Transverse colon (tissue), 4 donors: ENCODE results near the gene CCDC60. TPM values are rescaled to one million over a fixed set of nuclear protein-coding genes. Genes with fewer than 3 reads are reported as not detected.

Source experiments
- DNase-seq: peaks from one replicate; pipeline ENCODE4 v3.0.0-alpha.2; 2019
- H3K27ac ChIP-seq, 4 donors: fragments of 200-600 bp; sonication (generic); 2 replicates each; pipeline ENCODE4 v1.5.1; 2016 to 2018; ENCODE audit warnings: inconsistent platforms in 4 of 4
- H3K27me3 ChIP-seq: fragments of 200-600 bp; sonication (generic); 2 replicates; pipeline ENCODE4 v1.5.1; 2017; ENCODE audit warnings: inconsistent platforms
- H3K36me3 ChIP-seq, 4 donors: fragments of 200-600 bp; sonication (generic); 2 replicates each; pipeline ENCODE4 v1.5.1; 2017 to 2019; ENCODE audit warnings: inconsistent platforms in 4 of 4
- H3K4me1 ChIP-seq, 4 donors: fragments of 200-600 bp; sonication (generic); 2 replicates each; pipeline ENCODE4 v1.5.1; 2017 to 2020; ENCODE audit warnings: inconsistent platforms in 4 of 4
- H3K4me3 ChIP-seq, 4 donors: fragments of 200-600 bp; sonication (generic); 1 replicate in 1 of 4; 2 replicates in 3 of 4; pipeline versions ENCODE4 v1.5.1 to v1.6.1; 2017 to 2019; ENCODE audit warnings: inconsistent platforms in 4 of 4
- H3K9me3 ChIP-seq, 2 donors: fragments of 200-600 bp; sonication (generic); 2 replicates each; pipeline ENCODE4 v1.5.1; 2017 to 2019; ENCODE audit warnings: inconsistent platforms in 2 of 2
- EP300 ChIP-seq: sonication (generic); formaldehyde crosslinking; IDR thresholded peaks from one replicate; pipeline ENCODE4 v1.6.1; 2017; ENCODE audit warnings: antibody characterized with exemption, low read depth
- POLR2A ChIP-seq: fragments of 450-650 bp; IDR thresholded peaks from one replicate; pipeline ENCODE4 v1.6.1; 2016; ENCODE audit warnings: antibody characterized with exemption, mild to moderate bottlenecking, moderate library complexity
- POLR2AphosphoS5 ChIP-seq, 3 donors: sonication (generic); formaldehyde crosslinking; IDR thresholded peaks; one replicate each; pipeline ENCODE4 v1.6.1; 2016; ENCODE audit warnings: antibody characterized with exemption in 3 of 3
- WGBS, 2 donors: methylation state at CpG; one replicate each; pipeline ENCODE4 v1.1.5; 2018; ENCODE audit warnings: low coverage in 1 of 2; 5-methylcytosine and 5-hydroxymethylcytosine counted together
- in situ Hi-C, 4 donors: fragments of 200-750 bp; cut with MboI; loops; one replicate each; pipeline versions ENCODE4 v1.15.0 to v1.15.1; 2017; ENCODE audit warnings: low sequenced_read_pairs in 3 of 4, low pct_ligation_motif_present in 1 of 4, low pct_unique_long_range_greater_than_20kb in 1 of 4
- intact Hi-C: fragments of 100-400 bp; cut with DNase I; formaldehyde crosslinking; loops from one replicate; pipeline ENCODE4 v1.15.1; 2023; ENCODE audit warnings: low total_unique reads
- total RNA-seq, 4 donors: library from RNA; depleted of rRNA; stranded (reverse); fragments of >200 nt; gene quantifications; one replicate each; pipeline ENCODE4 v1.1.0, GENCODE V29; 2016
- TF ChIP-seq, protein P1 (sequence below), 5 experiments: fragments of 200-600 bp in 3 of 5; fragments of 450-650 bp in 2 of 5; sonication (generic) in 3 of 5; IDR thresholded peaks; 1 replicate in 2 of 5; 2 replicates in 3 of 5; pipeline ENCODE4 v1.5.1; 2016 to 2017; ENCODE audit warnings: antibody characterized with exemption in 5 of 5, inconsistent platforms in 3 of 5, mild to moderate bottlenecking in 2 of 5, moderate library complexity in 1 of 5

Gene CCDC60
- 1 to 10 TPM in 2 of 4 donors, under 1 TPM in 1, not detected in 1; 0.68 to 2.6 (median 2.4) TPM for total RNA-seq

DNA sequence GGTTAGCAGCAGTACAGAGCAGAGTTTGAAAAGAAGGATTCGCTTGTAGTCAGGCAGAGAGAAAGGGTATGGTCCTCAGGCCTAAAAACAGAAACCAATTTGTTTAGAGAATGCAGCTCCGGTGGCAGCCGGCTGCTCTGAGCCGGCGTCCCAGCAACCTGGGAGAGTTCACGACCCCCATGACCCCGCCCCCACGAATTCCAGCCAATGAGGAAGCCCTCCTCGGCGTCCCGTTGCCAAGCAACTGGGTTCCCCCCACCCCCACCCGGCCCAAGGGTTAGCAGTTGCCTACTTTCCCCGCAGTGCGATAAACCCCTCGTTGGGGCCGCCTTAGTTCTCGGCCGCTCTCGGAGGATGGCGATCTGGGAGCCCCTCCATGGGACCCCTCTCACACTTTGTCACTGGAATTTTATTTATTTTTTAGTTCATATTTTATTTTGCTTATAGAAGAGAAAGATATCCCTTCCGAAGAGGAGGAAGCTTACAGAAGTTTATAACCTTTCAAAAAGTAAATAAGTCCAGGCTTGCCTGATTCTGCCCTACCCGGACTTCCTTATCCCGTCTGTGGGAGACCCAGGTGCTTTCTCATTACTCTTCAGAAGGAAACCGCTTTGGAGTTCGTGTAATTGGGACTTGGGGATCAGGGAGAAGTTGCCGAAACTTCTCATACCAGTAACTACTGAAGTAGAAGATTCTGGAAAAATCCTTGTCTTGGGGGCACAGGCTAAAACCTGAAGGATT lies at the start of gene CCDC60:
Gene CCDC60 (plus strand): TSS at position 300 of the 741 bp plus-strand sequence. CDS start 448 bp downstream, outside the sequence.
- in situ Hi-C loops, result no loop called here
- intact Hi-C loops, result no loop called here
- TF ChIP-seq POLR2A (no peak), POLR2AphosphoS5 (IDR thresholded peaks at IDR 0.05) (no peak)
- TF ChIP-seq, protein P1, sequence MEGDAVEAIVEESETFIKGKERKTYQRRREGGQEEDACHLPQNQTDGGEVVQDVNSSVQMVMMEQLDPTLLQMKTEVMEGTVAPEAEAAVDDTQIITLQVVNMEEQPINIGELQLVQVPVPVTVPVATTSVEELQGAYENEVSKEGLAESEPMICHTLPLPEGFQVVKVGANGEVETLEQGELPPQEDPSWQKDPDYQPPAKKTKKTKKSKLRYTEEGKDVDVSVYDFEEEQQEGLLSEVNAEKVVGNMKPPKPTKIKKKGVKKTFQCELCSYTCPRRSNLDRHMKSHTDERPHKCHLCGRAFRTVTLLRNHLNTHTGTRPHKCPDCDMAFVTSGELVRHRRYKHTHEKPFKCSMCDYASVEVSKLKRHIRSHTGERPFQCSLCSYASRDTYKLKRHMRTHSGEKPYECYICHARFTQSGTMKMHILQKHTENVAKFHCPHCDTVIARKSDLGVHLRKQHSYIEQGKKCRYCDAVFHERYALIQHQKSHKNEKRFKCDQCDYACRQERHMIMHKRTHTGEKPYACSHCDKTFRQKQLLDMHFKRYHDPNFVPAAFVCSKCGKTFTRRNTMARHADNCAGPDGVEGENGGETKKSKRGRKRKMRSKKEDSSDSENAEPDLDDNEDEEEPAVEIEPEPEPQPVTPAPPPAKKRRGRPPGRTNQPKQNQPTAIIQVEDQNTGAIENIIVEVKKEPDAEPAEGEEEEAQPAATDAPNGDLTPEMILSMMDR (IDR thresholded peaks at IDR 0.05), result no peak
- Histone ChIP-seq H3K27me3 (no peaks in the 10 kb centered on the region), H3K4me1 (peaks cover 0 to 5% (median 0%) of the 10 kb centered on the region in 4 donors), H3K9me3 (no peaks in the 10 kb centered on the region), H3K4me3 (peak within 1 kb of the TSS in 1 of 4 donors; percentile 33), H3K27ac (no peak within 1 kb of the TSS), H3K36me3 (no peaks in the 10 kb centered on the region)
- DNase-seq, result peak; percentile 52
- WGBS, 2 donors, result 26 to 29% methylated on average over 8 to 26 of the region's 26 CpGs

DNA sequence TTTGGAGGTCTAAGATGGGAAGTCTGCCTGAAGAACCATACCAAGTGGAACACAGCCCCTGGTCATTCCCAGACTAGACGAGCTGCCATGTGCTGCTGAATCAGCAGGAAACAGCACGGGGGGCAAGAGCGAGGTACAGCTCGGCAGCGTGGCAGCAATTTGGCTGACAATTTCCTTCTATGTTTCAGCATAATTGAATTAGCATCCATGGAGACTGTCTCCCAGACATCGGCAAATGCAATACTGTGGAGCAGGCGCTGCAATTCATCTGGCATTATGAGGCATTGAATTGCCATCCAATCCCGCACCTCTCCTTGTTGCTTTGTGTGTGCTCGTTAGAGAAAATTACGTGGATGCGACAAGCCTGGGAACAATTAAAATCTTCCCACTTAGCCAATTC lies 46.0 kb upstream of the CCDC60 start:
- H3K27me3 ChIP-seq, result no peaks in the 10 kb centered on the region
- H3K9me3 ChIP-seq, result no peaks in the 10 kb centered on the region
- no peaks in the 10 kb centered on the region for H3K36me3 ChIP-seq
- in situ Hi-C loops (no loop called here), intact Hi-C loops (no loop called here)
- no peak for TF ChIP-seq POLR2A
- no peak for TF ChIP-seq POLR2AphosphoS5 (IDR thresholded peaks at IDR 0.05)
- TF ChIP-seq, protein P1 (IDR thresholded peaks at IDR 0.05), result no peak
- no peak for TF ChIP-seq EP300
- no peak for DNase-seq
- H3K4me3 ChIP-seq, result no peak overlapping the region
- 51 to 79% methylated on average over 6 to 11 of the region's 11 CpGs for WGBS, 2 donors
- H3K4me1 ChIP-seq, result no peaks in the 10 kb centered on the region
- H3K27ac ChIP-seq, result no peak overlapping the region

DNA sequence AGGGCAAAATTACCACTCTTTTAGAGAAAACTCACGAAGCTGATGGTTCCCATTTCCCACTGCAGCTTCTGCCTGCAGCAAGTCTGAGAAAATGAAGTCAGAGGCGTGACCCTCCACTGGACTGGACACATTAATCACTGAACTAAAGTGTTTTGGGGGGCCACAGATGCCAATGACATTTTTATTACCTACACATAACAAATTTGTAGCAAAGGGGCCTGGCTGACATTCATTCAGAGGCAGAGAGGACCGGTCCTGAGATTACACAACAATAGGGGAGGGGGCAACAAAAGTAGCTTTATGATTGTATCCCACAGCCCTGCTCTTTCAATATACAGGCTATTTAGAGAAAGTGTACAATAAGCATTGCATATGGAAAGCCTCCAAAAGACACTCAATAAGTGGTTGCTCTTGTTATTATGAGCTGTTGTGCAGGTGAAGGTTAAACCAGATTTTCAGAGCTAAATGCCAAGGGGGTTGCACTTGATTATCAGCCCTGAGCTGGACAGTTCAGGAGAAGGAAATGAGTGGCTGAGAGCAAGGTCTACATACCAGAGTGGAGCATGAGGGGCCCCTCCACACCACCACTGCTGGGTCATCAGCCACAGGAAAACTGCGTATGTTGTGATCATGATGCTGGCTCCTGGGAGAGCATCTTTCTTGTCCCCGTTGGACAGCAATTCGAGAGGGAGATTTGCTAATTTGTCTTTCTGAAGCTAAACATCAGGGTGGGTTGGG lies 41.5 kb upstream of the CCDC60 start:
- in situ Hi-C loops (no loop called here), intact Hi-C loops (no loop called here)
- Histone ChIP-seq H3K4me1 (no peaks in the 10 kb centered on the region), H3K27ac (no peak overlapping the region), H3K9me3 (no peaks in the 10 kb centered on the region), H3K36me3 (no peaks in the 10 kb centered on the region), H3K27me3 (no peaks in the 10 kb centered on the region), H3K4me3 (no peak overlapping the region)
- TF ChIP-seq, protein P1 (IDR thresholded peaks at IDR 0.05), result no peak
- TF ChIP-seq POLR2AphosphoS5 (IDR thresholded peaks at IDR 0.05) (no peak), POLR2A (no peak)
- no peak for DNase-seq
- WGBS, 2 donors, result 50 to 53% methylated on average over 1 to 6 of the region's 6 CpGs

DNA sequence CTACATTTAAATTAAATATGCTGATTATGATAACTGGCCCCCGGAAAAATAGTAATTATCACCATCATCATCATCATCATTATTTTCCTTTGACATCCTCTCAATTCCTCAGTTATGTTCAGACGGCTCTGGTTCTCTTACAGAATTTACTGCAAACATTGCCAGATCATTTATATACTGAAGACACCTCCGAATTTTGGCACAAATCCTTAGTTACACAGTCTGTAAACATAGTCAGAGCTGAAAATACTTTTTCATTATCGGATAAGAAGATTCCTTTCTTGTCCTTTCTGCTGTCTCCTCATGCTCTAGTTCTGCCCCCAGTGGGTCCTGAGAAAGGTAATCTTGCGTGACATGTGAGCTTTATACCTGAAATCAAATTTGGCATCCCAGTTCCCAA lies 40.3 kb upstream of the CCDC60 start:
- no peaks in the 10 kb centered on the region for H3K36me3 ChIP-seq
- no peaks in the 10 kb centered on the region for H3K27me3 ChIP-seq
- intact Hi-C loops (no loop called here), in situ Hi-C loops (no loop called here)
- DNase-seq, result no peak
- no peaks in the 10 kb centered on the region for H3K4me1 ChIP-seq
- no peaks in the 10 kb centered on the region for H3K9me3 ChIP-seq
- H3K4me3 ChIP-seq, result no peak overlapping the region
- H3K27ac ChIP-seq, result no peak overlapping the region
- TF ChIP-seq, protein P1 (IDR thresholded peaks at IDR 0.05), result no peak
- TF ChIP-seq EP300 (no peak), POLR2AphosphoS5 (IDR thresholded peaks at IDR 0.05) (no peak), POLR2A (no peak)
- WGBS, 2 donors, result 53 to 56% methylated on average over 4 to 5 of the region's 5 CpGs
